HL-60 (cell line): ENCODE data around the gene ASIC3.

ENCODE experiments used
- POLR2AphosphoS5 ChIP-seq: IDR thresholded peaks from 2 replicates; pipeline ENCODE4 v1.6.1; 2012; ENCODE audit warnings: low read depth
- TF ChIP-seq, protein P1 (sequence below): IDR thresholded peaks from one replicate; pipeline ENCODE4 v1.5.1; 2011; ENCODE audit warnings: low read length, control low read depth, inconsistent platforms; ENCODE audit not compliant: insufficient read depth
- TF ChIP-seq, protein P2 (sequence below): IDR thresholded peaks from 2 replicates; pipeline ENCODE4 v1.6.1; 2012; ENCODE audit warnings: low read depth; ENCODE audit not compliant: insufficient replicate concordance

- TF ChIP-seq, protein P1, sequence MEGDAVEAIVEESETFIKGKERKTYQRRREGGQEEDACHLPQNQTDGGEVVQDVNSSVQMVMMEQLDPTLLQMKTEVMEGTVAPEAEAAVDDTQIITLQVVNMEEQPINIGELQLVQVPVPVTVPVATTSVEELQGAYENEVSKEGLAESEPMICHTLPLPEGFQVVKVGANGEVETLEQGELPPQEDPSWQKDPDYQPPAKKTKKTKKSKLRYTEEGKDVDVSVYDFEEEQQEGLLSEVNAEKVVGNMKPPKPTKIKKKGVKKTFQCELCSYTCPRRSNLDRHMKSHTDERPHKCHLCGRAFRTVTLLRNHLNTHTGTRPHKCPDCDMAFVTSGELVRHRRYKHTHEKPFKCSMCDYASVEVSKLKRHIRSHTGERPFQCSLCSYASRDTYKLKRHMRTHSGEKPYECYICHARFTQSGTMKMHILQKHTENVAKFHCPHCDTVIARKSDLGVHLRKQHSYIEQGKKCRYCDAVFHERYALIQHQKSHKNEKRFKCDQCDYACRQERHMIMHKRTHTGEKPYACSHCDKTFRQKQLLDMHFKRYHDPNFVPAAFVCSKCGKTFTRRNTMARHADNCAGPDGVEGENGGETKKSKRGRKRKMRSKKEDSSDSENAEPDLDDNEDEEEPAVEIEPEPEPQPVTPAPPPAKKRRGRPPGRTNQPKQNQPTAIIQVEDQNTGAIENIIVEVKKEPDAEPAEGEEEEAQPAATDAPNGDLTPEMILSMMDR = no peak
- TF ChIP-seq POLR2AphosphoS5 = no peak
- TF ChIP-seq, protein P2, sequence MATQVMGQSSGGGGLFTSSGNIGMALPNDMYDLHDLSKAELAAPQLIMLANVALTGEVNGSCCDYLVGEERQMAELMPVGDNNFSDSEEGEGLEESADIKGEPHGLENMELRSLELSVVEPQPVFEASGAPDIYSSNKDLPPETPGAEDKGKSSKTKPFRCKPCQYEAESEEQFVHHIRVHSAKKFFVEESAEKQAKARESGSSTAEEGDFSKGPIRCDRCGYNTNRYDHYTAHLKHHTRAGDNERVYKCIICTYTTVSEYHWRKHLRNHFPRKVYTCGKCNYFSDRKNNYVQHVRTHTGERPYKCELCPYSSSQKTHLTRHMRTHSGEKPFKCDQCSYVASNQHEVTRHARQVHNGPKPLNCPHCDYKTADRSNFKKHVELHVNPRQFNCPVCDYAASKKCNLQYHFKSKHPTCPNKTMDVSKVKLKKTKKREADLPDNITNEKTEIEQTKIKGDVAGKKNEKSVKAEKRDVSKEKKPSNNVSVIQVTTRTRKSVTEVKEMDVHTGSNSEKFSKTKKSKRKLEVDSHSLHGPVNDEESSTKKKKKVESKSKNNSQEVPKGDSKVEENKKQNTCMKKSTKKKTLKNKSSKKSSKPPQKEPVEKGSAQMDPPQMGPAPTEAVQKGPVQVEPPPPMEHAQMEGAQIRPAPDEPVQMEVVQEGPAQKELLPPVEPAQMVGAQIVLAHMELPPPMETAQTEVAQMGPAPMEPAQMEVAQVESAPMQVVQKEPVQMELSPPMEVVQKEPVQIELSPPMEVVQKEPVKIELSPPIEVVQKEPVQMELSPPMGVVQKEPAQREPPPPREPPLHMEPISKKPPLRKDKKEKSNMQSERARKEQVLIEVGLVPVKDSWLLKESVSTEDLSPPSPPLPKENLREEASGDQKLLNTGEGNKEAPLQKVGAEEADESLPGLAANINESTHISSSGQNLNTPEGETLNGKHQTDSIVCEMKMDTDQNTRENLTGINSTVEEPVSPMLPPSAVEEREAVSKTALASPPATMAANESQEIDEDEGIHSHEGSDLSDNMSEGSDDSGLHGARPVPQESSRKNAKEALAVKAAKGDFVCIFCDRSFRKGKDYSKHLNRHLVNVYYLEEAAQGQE = no peak
These were observed 40.7 kb downstream of the ASIC3 start for GRCh38 chr7:151088856-151089699.
